Fibroblast of lung (primary cell): ENCODE results near the gene SEC31A. TPM values are rescaled to one million over a fixed set of nuclear protein-coding genes. Genes with fewer than 3 reads are reported as not detected.

Experiments
- DNase-seq, 2 donors: peaks; one replicate each; pipeline versions ENCODE4 v3.0.0 to v3.0.0-alpha.2; 2010; ENCODE audit warnings: low read depth in 2 of 2
- H2AFZ ChIP-seq: 2 replicates; pipeline ENCODE4 v1.5.1; 2012; ENCODE audit warnings: low read length, control low read depth, inconsistent platforms
- H3K27ac ChIP-seq: 2 replicates; pipeline ENCODE4 v1.5.1; 2011; ENCODE audit warnings: low read length, control low read depth; ENCODE audit not compliant: insufficient read depth
- H3K27me3 ChIP-seq: 2 replicates; pipeline ENCODE4 v1.5.1; 2011; ENCODE audit warnings: mild to moderate bottlenecking, low read length; ENCODE audit not compliant: control insufficient read depth, insufficient read depth
- H3K36me3 ChIP-seq: 2 replicates; pipeline ENCODE4 v1.5.1; 2011; ENCODE audit warnings: low read length; ENCODE audit not compliant: control insufficient read depth, insufficient read depth
- H3K4me1 ChIP-seq: 2 replicates; pipeline ENCODE4 v1.5.1; 2011; ENCODE audit warnings: low read length; ENCODE audit not compliant: control insufficient read depth, insufficient read depth; ENCODE audit errors: extremely low read depth
- H3K4me2 ChIP-seq: 2 replicates; pipeline ENCODE4 v1.5.1; 2011; ENCODE audit warnings: low read length, control low read depth; ENCODE audit not compliant: insufficient read depth; ENCODE audit errors: extremely low read depth
- H3K4me3 ChIP-seq, 4 experiments: fragments of 200-600 bp in 1 of 4; sonication (generic) in 1 of 4; replicated peaks in 1 of 4; 2 replicates each; pipeline ENCODE4 v1.5.1; 2011 to 2016; ENCODE audit warnings: low read length in 4 of 4, low read depth in 3 of 4, mild to moderate bottlenecking in 3 of 4, control low read depth in 2 of 4, inconsistent platforms in 1 of 4, mixed read lengths in 1 of 4; ENCODE audit not compliant: insufficient read depth in 1 of 4; ENCODE audit errors: control extremely low read depth in 1 of 4
- H3K79me2 ChIP-seq: 2 replicates; pipeline ENCODE4 v1.5.1; 2012; ENCODE audit warnings: mild to moderate bottlenecking, low read length, inconsistent platforms; ENCODE audit not compliant: control insufficient read depth, insufficient read depth
- H3K9ac ChIP-seq: 2 replicates; pipeline ENCODE4 v1.5.1; 2011; ENCODE audit warnings: mild to moderate bottlenecking, low read length, control low read depth; ENCODE audit not compliant: insufficient read depth
- H3K9me3 ChIP-seq: 2 replicates; pipeline ENCODE4 v1.5.1; 2012; ENCODE audit warnings: low read depth, low read length; ENCODE audit not compliant: control insufficient read depth, insufficient read depth
- H4K20me1 ChIP-seq: 2 replicates; pipeline ENCODE4 v1.5.1; 2011; ENCODE audit warnings: low read length; ENCODE audit not compliant: control insufficient read depth, insufficient read depth; ENCODE audit errors: extremely low read depth
- CTCF ChIP-seq, 2 donors: IDR thresholded peaks in 1 of 2; conservative IDR thresholded peaks in 1 of 2; 1 replicate in 1 of 2; 2 replicates in 1 of 2; pipeline ENCODE4 v1.5.1; 2011 to 2012; ENCODE audit warnings: low read length in 2 of 2, control low read depth in 1 of 2, inconsistent platforms in 1 of 2, low read depth in 1 of 2, mild to moderate bottlenecking in 1 of 2
- EZH2 ChIP-seq: IDR thresholded peaks from 2 replicates; pipeline ENCODE4 v1.5.1; 2012; ENCODE audit warnings: low read length, control low read depth, mild to moderate bottlenecking; ENCODE audit errors: missing control alignments
- polyA plus RNA-seq, 2 donors: library from polyadenylated mRNA; depleted of rRNA in 1 of 2; stranded (reverse) in 1 of 2; unstranded in 1 of 2; fragments of >200 nt; gene quantifications; 2 replicates each; pipeline ENCODE4 v1.2.1, GENCODE V29; 2011 to 2012; ENCODE audit warnings: missing spikeins in 1 of 2
- total RNA-seq: library from RNA; depleted of rRNA; stranded (reverse); fragments of >200 nt; gene quantifications from 2 replicates; pipeline ENCODE4 v1.2.1, GENCODE V29; 2014

SEC31A gene
- total and polyA plus RNA-seq, 2 donors (not counting 1 experiment from before 2014, with no cell fraction given) = 342 to 472 TPM

GRCh38 chr4:82797405-82798111 is 93.4 kb downstream of the SEC31A start:
- Histone ChIP-seq H3K9ac (no peak overlapping the region), H3K9me3 (no peaks in the 10 kb centered on the region), H3K36me3 (no peaks in the 10 kb centered on the region), H2AFZ (no peak overlapping the region), H3K4me3 (peak overlapping the region; percentile 20 to 64 (median 54)), H3K4me2 (peak overlapping the region; percentile 93), H3K4me1 (no peaks in the 10 kb centered on the region), H4K20me1 (no peaks in the 10 kb centered on the region), H3K79me2 (no peaks in the 10 kb centered on the region), H3K27ac (no peak overlapping the region), H3K27me3 (peaks cover 3% of the 10 kb centered on the region)
- peak; percentile 36 to 61 for DNase-seq
- TF ChIP-seq CTCF (conservative IDR thresholded peaks at IDR 0.05 in 1 of 2, IDR thresholded peaks at IDR 0.05 in 1 of 2; ENCODE audit: low read depth in 1 of 2, low read length in 2 of 2) (no peak), EZH2 (no peak)

- H3K4me2 ChIP-seq = peak overlapping the region; percentile 93
- no peak overlapping the region for H3K9ac ChIP-seq
- H4K20me1 ChIP-seq = no peaks in the 10 kb centered on the region
- peaks cover 3% of the 10 kb centered on the region for H3K27me3 ChIP-seq
- no peak overlapping the region for H3K27ac ChIP-seq
- H2AFZ ChIP-seq = no peak overlapping the region
- H3K36me3 ChIP-seq = no peaks in the 10 kb centered on the region
- no peaks in the 10 kb centered on the region for H3K4me1 ChIP-seq
- H3K79me2 ChIP-seq = no peaks in the 10 kb centered on the region
- DNase-seq = no peak
- H3K4me3 ChIP-seq = peak overlapping the region in 1 of 4 experiments; percentile 64
- TF ChIP-seq CTCF (conservative IDR thresholded peaks at IDR 0.05 in 1 of 2, IDR thresholded peaks at IDR 0.05 in 1 of 2; ENCODE audit: low read depth in 1 of 2, low read length in 2 of 2) = no peak
- TF ChIP-seq EZH2 = no peak
- no peaks in the 10 kb centered on the region for H3K9me3 ChIP-seq
These were observed 93.9 kb downstream of the SEC31A start for GRCh38 chr4:82797040-82797404.

- Histone ChIP-seq H3K4me3 (no peak overlapping the region), H3K4me2 (no peak overlapping the region), H3K4me1 (no peaks in the 10 kb centered on the region), H3K36me3 (no peaks in the 10 kb centered on the region), H3K27me3 (no peaks in the 10 kb centered on the region), H3K9me3 (no peaks in the 10 kb centered on the region), H4K20me1 (no peaks in the 10 kb centered on the region), H2AFZ (no peak overlapping the region), H3K79me2 (no peaks in the 10 kb centered on the region), H3K27ac (no peak overlapping the region), H3K9ac (no peak overlapping the region)
- TF ChIP-seq CTCF (conservative IDR thresholded peaks at IDR 0.05 in 1 of 2, IDR thresholded peaks at IDR 0.05 in 1 of 2; ENCODE audit: low read depth in 1 of 2, low read length in 2 of 2) = no peak
- no peak for TF ChIP-seq EZH2
- no peak for DNase-seq
These were observed 97.9 kb downstream of the SEC31A start for GRCh38 chr4:82792912-82793649.
